ENCODE measurements around the gene CAB39.

Gene CAB39

GRCh38 chr2:230827774-230828271 is 115.2 kb downstream of the CAB39 start:
- Histone ChIP-seq H3K9me3 (replicated peaks; ENCODE audit: low read length) (no peaks in the 10 kb centered on the region), H3K4me2 (ENCODE audit: low read length) (peak overlapping the region; percentile 68), H3K36me3 (ENCODE audit: insufficient read depth, low read length) (no peaks in the 10 kb centered on the region), H3K4me3 (ENCODE audit: low read length) (peak overlapping the region; percentile 55), H3K27me3 (ENCODE audit: control insufficient read depth, insufficient read depth, low read length) (peaks cover 47% of the 10 kb centered on the region), H3K9ac (ENCODE audit: low read depth, low read length) (no peak overlapping the region), H3K4me1 (ENCODE audit: control insufficient read depth, insufficient read depth, low read length) (no peaks in the 10 kb centered on the region)

- Histone ChIP-seq H3K36me3 (ENCODE audit: insufficient read depth, low read length) (no peaks in the 10 kb centered on the region), H3K4me1 (ENCODE audit: control insufficient read depth, insufficient read depth, low read length) (no peaks in the 10 kb centered on the region), H3K9ac (ENCODE audit: low read depth, low read length) (no peak overlapping the region), H3K27me3 (ENCODE audit: control insufficient read depth, insufficient read depth, low read length) (peaks cover 48% of the 10 kb centered on the region), H3K9me3 (replicated peaks; ENCODE audit: low read length) (no peaks in the 10 kb centered on the region), H3K4me2 (ENCODE audit: low read length) (peak overlapping the region; percentile 68), H3K4me3 (ENCODE audit: low read length) (peak overlapping the region; percentile 55)
Observed at GRCh38 chr2:230828272-230828961, 115.8 kb downstream of the CAB39 start.

- Histone ChIP-seq H3K9me3 (replicated peaks; ENCODE audit: low read length) (no peaks in the 10 kb centered on the region), H3K9ac (ENCODE audit: low read depth, low read length) (no peak overlapping the region), H3K36me3 (ENCODE audit: insufficient read depth, low read length) (no peaks in the 10 kb centered on the region), H3K27me3 (ENCODE audit: control insufficient read depth, insufficient read depth, low read length) (peaks cover 48% of the 10 kb centered on the region), H3K4me1 (ENCODE audit: control insufficient read depth, insufficient read depth, low read length) (no peaks in the 10 kb centered on the region), H3K4me3 (ENCODE audit: low read length) (no peak overlapping the region), H3K4me2 (ENCODE audit: low read length) (no peak overlapping the region)
Observed at GRCh38 chr2:230829293-230829692, 116.7 kb downstream of the CAB39 start.

DNA sequence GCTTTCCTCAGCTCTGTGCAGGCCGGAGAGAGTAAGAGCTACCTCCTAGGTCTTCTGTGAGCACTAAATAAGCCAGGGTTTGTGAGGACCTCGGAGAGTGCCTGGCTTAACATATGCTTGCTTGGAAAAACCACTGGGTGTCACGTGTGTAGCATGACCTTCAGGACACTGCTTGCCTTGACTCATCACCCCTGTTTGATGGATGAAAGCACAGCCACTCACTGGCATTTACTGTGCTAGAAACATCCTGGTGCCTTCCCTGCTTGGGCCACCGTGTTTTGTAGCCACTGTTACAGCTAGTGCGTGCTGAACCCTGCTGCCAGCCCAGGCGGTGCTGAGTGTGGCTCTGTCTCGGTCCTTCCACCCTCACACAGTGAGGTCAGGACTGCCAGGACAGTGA is 117.3 kb downstream of the CAB39 start:
- Histone ChIP-seq H3K4me2 (ENCODE audit: low read length) (no peak overlapping the region), H3K9ac (ENCODE audit: low read depth, low read length) (no peak overlapping the region), H3K4me3 (ENCODE audit: low read length) (no peak overlapping the region), H3K9me3 (replicated peaks; ENCODE audit: low read length) (no peaks in the 10 kb centered on the region), H3K27me3 (ENCODE audit: control insufficient read depth, insufficient read depth, low read length) (peaks cover 48% of the 10 kb centered on the region), H3K4me1 (ENCODE audit: control insufficient read depth, insufficient read depth, low read length) (no peaks in the 10 kb centered on the region), H3K36me3 (ENCODE audit: insufficient read depth, low read length) (no peaks in the 10 kb centered on the region)

DNA sequence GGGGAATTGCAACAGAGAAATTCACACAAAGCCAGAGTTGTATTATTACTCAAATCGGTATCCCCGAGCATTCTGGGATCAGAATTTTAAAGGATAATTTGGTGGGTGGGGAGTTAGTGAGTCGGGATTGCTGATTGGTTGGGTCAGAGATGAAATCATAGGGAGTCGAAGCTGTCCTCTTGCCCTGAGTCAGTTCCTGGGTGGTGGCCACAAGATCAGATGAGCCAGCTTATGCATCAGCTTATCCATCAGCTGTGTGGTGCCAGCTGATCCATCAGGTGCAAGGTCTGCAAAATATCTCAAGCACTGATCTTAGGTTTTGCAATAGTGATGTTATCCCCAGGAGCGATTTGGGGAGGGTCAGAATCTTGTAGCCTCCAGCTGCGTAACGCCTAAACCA is 117.8 kb downstream of the CAB39 start:
- H3K27me3 ChIP-seq (ENCODE audit: control insufficient read depth, insufficient read depth, low read length): peaks cover 48% of the 10 kb centered on the region
- H3K4me1 ChIP-seq (ENCODE audit: control insufficient read depth, insufficient read depth, low read length): no peaks in the 10 kb centered on the region
- no peaks in the 10 kb centered on the region for H3K9me3 ChIP-seq (replicated peaks; ENCODE audit: low read length)
- H3K4me2 ChIP-seq (ENCODE audit: low read length): no peak overlapping the region
- no peak overlapping the region for H3K4me3 ChIP-seq (ENCODE audit: low read length)
- H3K9ac ChIP-seq (ENCODE audit: low read depth, low read length): no peak overlapping the region
- no peaks in the 10 kb centered on the region for H3K36me3 ChIP-seq (ENCODE audit: insufficient read depth, low read length)

- Histone ChIP-seq H3K9ac (ENCODE audit: low read depth, low read length) (no peak overlapping the region), H3K4me2 (ENCODE audit: low read length) (no peak overlapping the region), H3K4me3 (ENCODE audit: low read length) (no peak overlapping the region), H3K27me3 (ENCODE audit: control insufficient read depth, insufficient read depth, low read length) (peaks cover 37% of the 10 kb centered on the region), H3K9me3 (replicated peaks; ENCODE audit: low read length) (peaks cover 3% of the 10 kb centered on the region), H3K36me3 (ENCODE audit: insufficient read depth, low read length) (no peaks in the 10 kb centered on the region), H3K4me1 (ENCODE audit: control insufficient read depth, insufficient read depth, low read length) (no peaks in the 10 kb centered on the region)
Observed at GRCh38 chr2:230840301-230840700, 127.7 kb downstream of the CAB39 start.

GRCh38 chr2:230842473-230842872 is 129.8 kb downstream of the CAB39 start:
- H3K9ac ChIP-seq (ENCODE audit: low read depth, low read length): no peak overlapping the region
- no peaks in the 10 kb centered on the region for H3K36me3 ChIP-seq (ENCODE audit: insufficient read depth, low read length)
- H3K4me3 ChIP-seq (ENCODE audit: low read length): no peak overlapping the region
- peaks cover 3% of the 10 kb centered on the region for H3K9me3 ChIP-seq (replicated peaks; ENCODE audit: low read length)
- H3K27me3 ChIP-seq (ENCODE audit: control insufficient read depth, insufficient read depth, low read length): peaks cover 33% of the 10 kb centered on the region
- no peaks in the 10 kb centered on the region for H3K4me1 ChIP-seq (ENCODE audit: control insufficient read depth, insufficient read depth, low read length)
- no peak overlapping the region for H3K4me2 ChIP-seq (ENCODE audit: low read length)

DNA sequence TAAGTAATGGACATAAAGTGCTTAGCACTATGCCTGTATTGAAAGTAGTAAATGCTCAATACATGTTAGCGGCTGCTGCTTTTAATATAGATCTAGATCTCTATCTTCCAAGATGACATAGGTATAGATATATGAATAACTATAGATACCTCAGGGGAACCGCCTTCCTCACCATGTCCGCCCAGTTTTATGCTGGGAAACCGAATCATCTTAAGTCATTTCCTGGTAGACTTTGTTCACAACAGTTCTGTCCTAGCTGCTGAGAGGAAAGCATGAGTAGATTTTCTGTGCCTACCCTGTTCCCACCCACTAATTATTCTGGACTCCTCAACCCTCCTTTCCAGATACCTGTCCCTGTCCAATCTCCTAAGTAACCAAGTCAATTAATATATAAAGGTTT is 130.5 kb downstream of the CAB39 start:
- Histone ChIP-seq H3K9ac (ENCODE audit: low read depth, low read length) (no peak overlapping the region), H3K4me2 (ENCODE audit: low read length) (no peak overlapping the region), H3K4me1 (ENCODE audit: control insufficient read depth, insufficient read depth, low read length) (no peaks in the 10 kb centered on the region)

DNA sequence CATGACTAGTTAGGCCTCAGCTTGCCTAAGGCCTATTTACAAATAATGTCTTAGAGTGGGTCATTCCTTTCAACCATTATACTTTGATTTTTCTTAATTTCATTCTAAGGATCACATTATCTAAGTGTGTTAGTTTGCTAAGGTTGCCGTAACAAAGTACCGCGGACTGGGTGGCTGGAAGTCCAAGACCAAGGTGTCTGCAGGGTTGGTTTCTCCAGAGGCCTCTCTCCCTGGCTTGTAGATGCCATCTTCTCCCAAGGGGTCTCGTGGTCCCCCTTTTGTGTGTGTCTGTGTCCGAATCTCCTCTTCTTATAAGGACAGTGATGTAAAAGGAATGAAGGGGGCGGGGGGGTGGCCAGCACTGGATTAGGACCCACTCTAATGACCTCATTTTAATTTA is 133.7 kb downstream of the CAB39 start:
- no peaks in the 10 kb centered on the region for H3K4me1 ChIP-seq (ENCODE audit: control insufficient read depth, insufficient read depth, low read length)
- H3K4me2 ChIP-seq (ENCODE audit: low read length): no peak overlapping the region
- no peak overlapping the region for H3K9ac ChIP-seq (ENCODE audit: low read depth, low read length)
- H3K9me3 ChIP-seq (replicated peaks; ENCODE audit: low read length): no peaks in the 10 kb centered on the region
- no peak overlapping the region for H3K4me3 ChIP-seq (ENCODE audit: low read length)
- H3K27me3 ChIP-seq (ENCODE audit: control insufficient read depth, insufficient read depth, low read length): peaks cover 30% of the 10 kb centered on the region
- H3K36me3 ChIP-seq (ENCODE audit: insufficient read depth, low read length): no peaks in the 10 kb centered on the region

More for the DNA sequence above, 130.5 kb downstream of the CAB39 start:
- peaks cover 33% of the 10 kb centered on the region for H3K27me3 ChIP-seq (ENCODE audit: control insufficient read depth, insufficient read depth, low read length)
- no peaks in the 10 kb centered on the region for H3K36me3 ChIP-seq (ENCODE audit: insufficient read depth, low read length)
- no peak overlapping the region for H3K4me3 ChIP-seq (ENCODE audit: low read length)
- peaks cover 3% of the 10 kb centered on the region for H3K9me3 ChIP-seq (replicated peaks; ENCODE audit: low read length)

DNA sequence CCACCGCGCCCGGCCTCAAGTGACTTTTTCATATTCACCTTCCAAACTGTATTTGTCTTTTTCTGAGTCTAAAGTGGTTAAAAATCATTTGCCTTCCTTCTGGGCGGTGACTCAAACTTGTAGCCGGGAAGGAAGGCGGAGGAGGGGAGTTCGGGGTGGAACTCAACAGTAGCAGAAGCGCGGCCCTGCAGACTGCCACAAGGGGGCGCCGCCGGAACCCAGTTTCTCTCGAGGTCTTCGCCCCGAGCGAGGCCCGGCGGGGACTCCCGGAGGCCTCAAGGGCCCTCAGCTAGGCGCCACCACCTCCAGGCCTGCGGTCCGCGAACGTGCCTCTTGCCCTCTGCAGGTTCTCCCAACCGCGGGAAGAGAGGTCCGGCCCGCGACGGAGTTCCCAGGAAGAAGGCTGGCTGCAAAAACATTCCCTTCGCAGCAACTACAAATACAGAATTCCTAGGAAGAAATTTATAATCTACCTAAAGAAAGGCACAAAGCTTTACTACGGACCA is 135.3 kb downstream of the CAB39 start:
- H3K4me1 ChIP-seq (ENCODE audit: control insufficient read depth, insufficient read depth, low read length): no peaks in the 10 kb centered on the region
- H3K4me3 ChIP-seq (ENCODE audit: low read length): peak overlapping the region; percentile 41
- H3K27me3 ChIP-seq (ENCODE audit: control insufficient read depth, insufficient read depth, low read length): peaks cover 34% of the 10 kb centered on the region
- no peaks in the 10 kb centered on the region for H3K9me3 ChIP-seq (replicated peaks; ENCODE audit: low read length)
- H3K36me3 ChIP-seq (ENCODE audit: insufficient read depth, low read length): no peaks in the 10 kb centered on the region
- H3K9ac ChIP-seq (ENCODE audit: low read depth, low read length): no peak overlapping the region
- H3K4me2 ChIP-seq (ENCODE audit: low read length): peak overlapping the region; percentile 71

DNA sequence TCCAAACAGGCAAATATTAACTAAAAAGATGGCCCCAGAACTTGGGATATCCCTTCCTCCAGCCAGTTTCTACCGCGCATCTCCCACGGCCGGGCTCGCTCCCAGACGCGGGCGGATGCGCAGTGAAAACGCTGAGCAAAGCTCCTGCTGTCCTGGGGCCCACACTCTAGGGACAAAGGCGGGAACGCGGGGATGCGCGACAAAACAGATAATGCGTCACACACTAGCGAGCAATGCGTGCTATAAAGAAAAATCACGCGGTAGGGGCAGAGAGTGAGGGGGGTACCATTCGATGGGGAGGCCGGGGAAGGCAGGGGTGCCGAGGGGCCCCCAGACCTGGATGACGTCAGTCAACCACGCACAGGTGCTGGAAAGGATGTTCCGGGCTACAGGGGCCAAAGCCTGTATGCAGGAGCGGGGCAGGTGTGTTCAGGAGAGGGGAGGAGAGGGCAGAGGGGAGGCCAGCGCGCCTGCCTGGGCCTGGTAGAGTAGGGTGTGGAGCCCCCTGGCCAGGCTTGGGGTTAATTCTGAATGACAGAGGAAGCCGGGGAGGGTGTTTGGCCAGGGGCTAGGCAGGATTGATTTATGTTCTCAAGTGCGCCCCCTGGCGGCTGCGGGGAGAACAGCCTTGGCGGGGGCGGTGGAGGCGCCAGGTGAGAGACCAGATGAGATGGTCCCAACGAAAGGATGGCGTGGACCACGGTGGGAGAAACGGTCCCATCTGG is 137.2 kb downstream of the CAB39 start:
- no peak overlapping the region for H3K9ac ChIP-seq (ENCODE audit: low read depth, low read length)
- no peaks in the 10 kb centered on the region for H3K9me3 ChIP-seq (replicated peaks; ENCODE audit: low read length)
- H3K27me3 ChIP-seq (ENCODE audit: control insufficient read depth, insufficient read depth, low read length): peaks cover 42% of the 10 kb centered on the region
- no peak overlapping the region for H3K4me2 ChIP-seq (ENCODE audit: low read length)
- H3K4me3 ChIP-seq (ENCODE audit: low read length): no peak overlapping the region
- no peaks in the 10 kb centered on the region for H3K36me3 ChIP-seq (ENCODE audit: insufficient read depth, low read length)
- H3K4me1 ChIP-seq (ENCODE audit: control insufficient read depth, insufficient read depth, low read length): no peaks in the 10 kb centered on the region

DNA sequence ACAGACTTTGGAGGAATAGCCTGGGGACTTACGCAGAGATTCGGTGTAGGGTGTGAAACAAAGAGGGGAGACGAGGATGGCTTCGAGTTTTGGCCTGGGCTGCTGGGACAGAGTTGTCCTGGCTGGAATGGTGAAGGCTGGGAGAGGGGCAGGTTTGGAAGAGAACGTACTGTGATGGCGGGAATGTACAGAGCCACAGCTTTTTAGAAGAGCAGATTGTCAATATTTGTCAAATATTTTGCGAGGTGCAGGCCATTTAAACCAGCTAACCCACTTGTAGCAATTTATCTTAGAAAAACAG is 137.7 kb downstream of the CAB39 start:
- Histone ChIP-seq H3K9me3 (replicated peaks; ENCODE audit: low read length) (no peaks in the 10 kb centered on the region), H3K36me3 (ENCODE audit: insufficient read depth, low read length) (no peaks in the 10 kb centered on the region), H3K4me2 (ENCODE audit: low read length) (no peak overlapping the region), H3K27me3 (ENCODE audit: control insufficient read depth, insufficient read depth, low read length) (peaks cover 37% of the 10 kb centered on the region), H3K4me1 (ENCODE audit: control insufficient read depth, insufficient read depth, low read length) (no peaks in the 10 kb centered on the region), H3K4me3 (ENCODE audit: low read length) (no peak overlapping the region), H3K9ac (ENCODE audit: low read depth, low read length) (no peak overlapping the region)
